GM13977 (cell line): Measurements from ENCODE around the gene TP53AIP1.

Experiments used
- DNase-seq: peaks from one replicate; pipeline ENCODE4 v3.0.0; 2012; ENCODE audit warnings: low spot score
- CTCF ChIP-seq: IDR thresholded peaks from 2 replicates; pipeline ENCODE4 v1.5.1; 2012; ENCODE audit warnings: mild to moderate bottlenecking, control low read depth; ENCODE audit not compliant: insufficient read depth; ENCODE audit errors: extremely low read depth, missing control alignments
- in situ Hi-C: fragments of 300-500 bp; cut with MboI; formaldehyde crosslinking; loops from one replicate; pipeline ENCODE4 v1.12.0; 2022; ENCODE audit warnings: low sequenced_read_pairs, low pct_unique_long_range_greater_than_20kb, mixed read lengths, inconsistent platforms; ENCODE audit not compliant: unreplicated experiment

The TP53AIP1 gene

GRCh38 chr11:128947773-128948172 lies 5.1 kb upstream of the TP53AIP1 start:
- DNase-seq, result no peak
- in situ Hi-C loops, result no loop called here
- TF ChIP-seq CTCF, result no peak

GRCh38 chr11:128946648-128947047 lies 4.0 kb upstream of the TP53AIP1 start:
- no peak for TF ChIP-seq CTCF
- no peak for DNase-seq

GRCh38 chr11:128943428-128943976 lies 831 bp upstream of the TP53AIP1 start:
- no peak for DNase-seq
- no peak for TF ChIP-seq CTCF
- in situ Hi-C loops, result no loop called here

More at GRCh38 chr11:128946648-128947047, 4.0 kb upstream of the TP53AIP1 start:
- in situ Hi-C loops, result no loop called here

DNA sequence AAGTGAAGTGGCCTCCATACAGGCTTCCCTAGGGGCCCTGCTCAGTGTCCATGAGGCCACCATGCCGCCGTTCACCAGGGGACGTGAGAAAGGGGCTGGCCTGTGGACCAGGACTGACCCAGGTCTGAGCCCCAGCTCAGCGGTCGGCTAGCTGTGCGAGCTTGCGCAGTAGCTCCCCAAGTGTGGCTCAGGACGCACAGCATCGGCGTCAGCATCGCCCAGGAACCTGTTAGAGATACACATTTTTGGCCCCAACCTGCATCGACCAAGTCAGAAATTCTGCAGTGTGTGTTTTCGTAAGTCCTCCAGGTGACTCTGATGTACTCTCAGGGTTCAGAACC lies 429 bp downstream of the TP53AIP1 start:
- TF ChIP-seq CTCF, result no peak
- in situ Hi-C loops, result no loop called here
- DNase-seq, result no peak

DNA sequence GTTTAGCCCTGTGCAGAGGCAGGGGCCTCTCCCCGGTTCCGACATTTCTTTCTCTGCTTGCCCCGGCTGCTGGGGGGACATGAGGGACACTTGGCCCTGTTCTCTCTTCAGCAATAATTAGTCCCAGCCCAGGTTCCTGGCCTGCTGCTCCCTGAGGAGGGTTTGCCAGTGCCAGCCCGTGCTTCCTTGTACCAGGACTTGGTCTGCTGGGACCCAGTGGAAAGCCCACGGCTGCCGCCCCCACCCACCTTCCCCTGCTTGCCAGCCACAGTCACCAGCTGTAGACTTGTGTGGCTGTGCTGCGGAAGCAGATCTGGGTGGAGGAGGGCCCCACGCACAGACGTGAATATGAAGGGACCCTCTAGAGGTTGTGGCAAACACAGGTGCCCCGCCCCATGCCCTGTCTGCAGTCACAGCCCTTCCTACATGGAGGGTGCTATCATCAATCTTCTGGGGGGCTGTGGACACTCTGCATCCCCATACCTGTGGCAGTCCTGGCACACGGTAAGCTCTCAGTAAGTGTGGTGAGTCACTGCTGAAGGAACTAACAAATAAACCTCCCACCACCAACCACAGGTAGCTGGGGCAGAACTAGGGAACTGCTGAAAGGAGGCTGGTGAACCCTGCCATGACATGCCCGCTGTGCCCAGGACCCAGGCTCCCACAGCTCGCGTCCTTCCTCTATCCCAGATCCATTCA lies 949 bp downstream of the TP53AIP1 start:
- in situ Hi-C loops, result no loop called here
- TF ChIP-seq CTCF, result no peak
- DNase-seq, result no peak

- in situ Hi-C loops, result no loop called here
- DNase-seq, result no peak
- no peak for TF ChIP-seq CTCF
Observed at GRCh38 chr11:128941110-128941509, 1.6 kb downstream of the TP53AIP1 start.

DNA sequence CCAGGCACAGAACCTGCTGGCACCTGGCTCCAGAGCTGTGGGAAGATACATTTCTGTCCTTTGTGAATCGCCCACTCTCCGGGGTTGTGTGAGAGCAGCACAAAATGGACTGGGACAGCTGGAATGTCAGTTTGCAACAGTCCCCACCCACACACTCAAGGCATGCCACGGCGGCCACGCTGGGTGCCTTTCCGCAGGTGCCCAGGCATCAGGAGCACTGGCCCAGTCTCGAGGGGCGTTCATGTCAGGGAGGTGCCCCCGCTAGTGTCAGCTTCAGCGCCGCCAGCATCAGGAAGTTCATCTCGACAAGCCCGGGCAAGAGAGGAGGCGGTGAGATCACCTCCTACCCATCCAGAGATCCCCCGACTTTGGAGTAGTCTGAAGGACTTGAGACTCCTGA lies 2.1 kb downstream of the TP53AIP1 start:
- DNase-seq, result no peak
- in situ Hi-C loops, result no loop called here
- TF ChIP-seq CTCF, result no peak
